Measurements from ENCODE around the gene PROSER3. TPM values are rescaled to one million over a fixed set of nuclear protein-coding genes. Genes with fewer than 3 reads are reported as not detected.
"Not testable (repeated sequence)": the region's sequence is repeated elsewhere in the genome, so short reads cannot be mapped to it uniquely, and the experiment has no call there.

Gene PROSER3
- total RNA-seq, 2 experiments from 2014 or later, result 39.8 to 62.8 TPM

DNA sequence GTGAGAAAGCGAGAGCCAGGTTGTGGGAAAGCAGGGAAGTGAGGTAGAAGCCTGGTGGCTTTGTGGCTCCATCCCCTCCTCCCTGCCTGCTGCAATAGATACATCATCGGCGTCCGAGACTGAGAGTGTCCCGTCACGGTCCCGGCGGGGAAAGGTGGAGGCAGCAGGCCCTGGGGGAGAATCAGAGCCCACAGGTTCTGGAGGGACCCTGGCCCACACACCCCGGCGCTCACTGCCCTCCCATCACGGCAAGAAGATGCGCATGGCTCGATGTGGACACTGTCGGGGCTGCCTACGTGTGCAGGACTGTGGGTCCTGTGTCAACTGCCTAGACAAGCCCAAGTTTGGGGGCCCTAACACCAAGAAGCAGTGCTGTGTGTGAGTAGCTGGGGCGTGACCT lies 35.1 kb upstream of the PROSER3 start:
- no peak overlapping the region for H3K27ac Mint-ChIP-seq
- intact Hi-C loops (cut with DNase I, micrococcal nuclease), result no loop called here
- ChIA-PET POLR2A (no interaction called here), CTCF (interaction anchor here (0.9 kb wide), 1 partner anchor 28 kb away, joined by 6 read pairs; no protein-coding TSS in a partner anchor)
- ATAC-seq (no peak), DNase-seq (no peak)
- H3K9me3 Mint-ChIP-seq (ENCODE audit: low read depth), result no peaks in the 10 kb centered on the region
- no peak overlapping the region for H3K4me3 Mint-ChIP-seq
- H3K27me3 Mint-ChIP-seq, result no peaks in the 10 kb centered on the region
- H3K36me3 Mint-ChIP-seq (ENCODE audit: low read depth), result peaks cover 59% of the 10 kb centered on the region
- H3K4me1 Mint-ChIP-seq, result peaks cover 21% of the 10 kb centered on the region

DNA sequence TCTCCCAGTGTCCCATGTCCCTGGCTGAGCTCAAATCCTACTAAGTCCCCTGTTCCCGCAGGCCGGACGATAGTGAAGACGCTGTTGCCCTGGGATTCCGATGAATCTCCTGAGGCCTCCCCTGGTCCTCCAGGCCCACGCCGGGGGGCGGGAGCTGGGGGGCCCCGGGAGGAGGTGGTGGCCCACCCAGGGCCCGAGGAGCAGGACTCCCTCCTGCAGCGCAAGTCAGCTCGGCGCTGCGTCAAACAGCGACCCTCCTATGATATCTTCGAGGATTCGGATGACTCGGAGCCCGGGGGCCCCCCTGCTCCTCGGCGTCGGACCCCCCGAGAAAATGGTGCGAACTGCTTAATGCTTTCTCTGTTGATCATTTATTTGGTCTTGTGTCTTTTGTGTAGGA lies 34.3 kb upstream of the PROSER3 start:
- peaks cover 21% of the 10 kb centered on the region for H3K4me1 Mint-ChIP-seq
- ChIA-PET CTCF (interaction anchor here (0.8 to 1.1 kb wide), 4 partner anchors 13 to 64 kb away, joined by 3 to 6 read pairs (median 3); no protein-coding TSS in a partner anchor), POLR2A (interaction anchor here (0.9 to 1.7 kb wide), 2 partner anchors 11 to 17 kb away, joined by 5 to 6 read pairs; no protein-coding TSS in a partner anchor)
- no peaks in the 10 kb centered on the region for H3K27me3 Mint-ChIP-seq
- H3K9me3 Mint-ChIP-seq (ENCODE audit: low read depth), result no peaks in the 10 kb centered on the region
- DNase-seq, result no peak
- peaks cover 62% of the 10 kb centered on the region for H3K36me3 Mint-ChIP-seq (ENCODE audit: low read depth)
- H3K4me3 Mint-ChIP-seq, result no peak overlapping the region
- no peak for ATAC-seq
- H3K27ac Mint-ChIP-seq, result no peak overlapping the region
- intact Hi-C loops (cut with DNase I, micrococcal nuclease), result no loop called here

DNA sequence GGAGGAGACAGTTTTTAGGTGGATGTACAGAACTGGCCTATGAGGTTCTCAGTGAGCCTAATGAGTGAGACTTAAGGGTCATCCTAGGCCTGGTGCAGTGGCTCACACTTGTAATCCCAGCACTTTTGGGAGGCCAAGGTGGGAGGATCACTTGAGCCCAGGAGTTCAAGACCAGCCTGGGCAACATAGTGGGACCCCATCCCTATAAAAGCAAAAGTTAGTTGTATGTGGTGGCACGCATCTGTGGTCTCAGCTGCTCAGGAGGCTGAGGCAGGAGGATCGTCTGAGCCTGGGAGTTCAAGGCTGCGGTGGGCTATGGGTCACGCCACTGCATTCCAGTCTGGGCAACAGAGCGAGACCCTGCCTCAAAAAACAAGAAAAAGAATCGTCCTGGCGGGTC lies 33.8 kb upstream of the PROSER3 start:
- H3K9me3 Mint-ChIP-seq (ENCODE audit: low read depth); ATAC-seq; H3K27me3 Mint-ChIP-seq; H3K27ac Mint-ChIP-seq; intact Hi-C loops (cut with DNase I, micrococcal nuclease); H3K4me3 Mint-ChIP-seq; DNase-seq: not testable (repeated sequence)
- ChIA-PET CTCF (interaction anchor here (0.8 to 1.1 kb wide), 3 partner anchors 13 to 64 kb away, joined by 3 read pairs; no protein-coding TSS in a partner anchor), POLR2A (interaction anchor here (0.9 to 1.7 kb wide), 2 partner anchors 11 to 16 kb away, joined by 5 to 6 read pairs; no protein-coding TSS in a partner anchor)
- Mint-ChIP-seq H3K36me3 (ENCODE audit: low read depth) (peaks cover 62% of the 10 kb centered on the region), H3K4me1 (peaks cover 17% of the 10 kb centered on the region)

DNA sequence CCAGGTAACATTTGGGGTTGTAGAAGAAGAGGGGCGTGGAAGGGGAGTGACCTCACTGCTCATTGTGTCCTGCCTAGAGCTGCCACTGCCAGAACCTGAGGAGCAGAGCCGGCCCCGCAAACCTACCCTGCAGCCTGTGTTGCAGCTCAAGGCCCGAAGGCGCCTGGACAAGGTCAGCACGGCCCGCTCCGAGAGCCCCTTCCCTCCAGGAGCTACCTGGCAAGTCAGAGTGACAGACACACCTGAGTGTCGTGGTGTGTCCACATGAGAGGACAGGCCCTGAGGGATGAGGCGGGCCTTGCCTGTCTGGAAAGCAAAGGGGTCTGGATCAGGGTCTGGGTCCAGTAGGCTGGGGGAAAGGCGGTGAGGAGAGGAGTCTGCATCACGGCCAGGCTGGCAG lies 33.4 kb upstream of the PROSER3 start:
- no peaks in the 10 kb centered on the region for H3K27me3 Mint-ChIP-seq
- H3K4me3 Mint-ChIP-seq, result no peak overlapping the region
- peaks cover 12% of the 10 kb centered on the region for H3K4me1 Mint-ChIP-seq
- no peak for ATAC-seq
- no peaks in the 10 kb centered on the region for H3K9me3 Mint-ChIP-seq (ENCODE audit: low read depth)
- no peak for DNase-seq
- POLR2A ChIA-PET, result interaction anchor here (1.7 kb wide), 1 partner anchor 16 kb away, joined by 6 read pairs; no protein-coding TSS in a partner anchor
- intact Hi-C loops (cut with DNase I, micrococcal nuclease), result no loop called here
- H3K36me3 Mint-ChIP-seq (ENCODE audit: low read depth), result peaks cover 62% of the 10 kb centered on the region
- H3K27ac Mint-ChIP-seq, result no peak overlapping the region
- CTCF ChIA-PET, result interaction anchor here (1.1 kb wide), 1 partner anchor 12 kb away, joined by 3 read pairs; no protein-coding TSS in a partner anchor

GRCh38 chr19:35725216-35725861 lies 32.6 kb upstream of the PROSER3 start:
- Mint-ChIP-seq H3K36me3 (ENCODE audit: low read depth) (peaks cover 62% of the 10 kb centered on the region), H3K27ac (no peak overlapping the region), H3K9me3 (ENCODE audit: low read depth) (no peaks in the 10 kb centered on the region), H3K4me1 (peaks cover 7% of the 10 kb centered on the region), H3K27me3 (no peaks in the 10 kb centered on the region), H3K4me3 (no peak overlapping the region)
- intact Hi-C loops (cut with DNase I, micrococcal nuclease), result no loop called here
- DNase-seq (no peak), ATAC-seq (no peak)
- ChIA-PET POLR2A (no interaction called here), CTCF (no interaction called here)

DNA sequence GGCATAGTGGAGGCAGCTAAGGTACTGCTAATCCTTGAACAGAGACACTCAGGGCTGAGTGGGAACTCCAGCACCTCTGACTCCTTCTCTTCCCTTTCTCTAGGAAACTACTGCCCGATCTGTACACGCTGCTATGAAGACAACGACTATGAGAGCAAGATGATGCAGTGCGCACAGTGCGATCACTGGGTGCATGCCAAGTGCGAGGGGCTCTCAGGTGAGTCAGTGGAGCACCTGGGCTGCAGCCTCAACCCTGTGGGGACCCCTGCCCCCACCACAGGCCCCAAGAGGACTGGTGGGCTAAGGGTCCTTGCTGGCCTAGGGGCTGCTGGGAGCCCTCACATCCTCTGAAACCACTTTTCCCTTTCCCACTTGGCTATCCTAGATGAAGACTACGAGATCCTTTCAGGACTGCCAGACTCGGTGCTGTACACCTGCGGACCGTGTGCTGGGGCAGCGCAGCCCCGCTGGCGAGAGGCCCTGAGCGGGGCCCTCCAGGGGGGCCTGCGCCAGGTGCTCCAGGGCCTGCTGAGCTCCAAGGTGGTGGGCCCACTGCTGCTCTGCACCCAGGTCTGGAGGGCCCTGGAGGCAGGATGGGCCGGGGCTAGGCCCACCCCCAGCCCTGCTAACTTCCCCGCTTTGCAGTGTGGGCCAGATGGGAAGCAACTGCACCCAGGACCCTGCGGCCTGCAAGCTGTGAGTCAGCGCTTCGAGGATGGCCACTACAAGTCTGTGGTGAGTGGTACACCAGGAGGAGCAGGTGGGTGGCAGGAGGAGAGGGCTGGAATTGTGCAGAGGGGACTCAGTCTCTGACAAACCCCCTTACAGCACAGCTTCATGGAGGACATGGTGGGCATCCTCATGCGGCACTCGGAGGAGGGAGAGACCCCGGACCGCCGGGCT lies 30.7 kb upstream of the PROSER3 start:
- peaks cover 65% of the 10 kb centered on the region for H3K36me3 Mint-ChIP-seq (ENCODE audit: low read depth)
- POLR2A ChIA-PET, result interaction anchor here (0.6 to 1.1 kb wide), 2 partner anchors 9 to 13 kb away, joined by 3 to 5 read pairs; no protein-coding TSS in a partner anchor
- CTCF ChIA-PET, result interaction anchor here (0.6 kb wide), 1 partner anchor 13 kb away, joined by 3 read pairs; no protein-coding TSS in a partner anchor

GRCh38 chr19:35727956-35728706 lies 29.8 kb upstream of the PROSER3 start:
- intact Hi-C loops (cut with DNase I, micrococcal nuclease), result no loop called here
- ChIA-PET CTCF (interaction anchor here (0.6 kb wide), 1 partner anchor 12 kb away, joined by 3 read pairs; no protein-coding TSS in a partner anchor), POLR2A (interaction anchor here (1.1 kb wide), 1 partner anchor 10 kb away, joined by 3 read pairs; no protein-coding TSS in a partner anchor)
- no peak for ATAC-seq
- no peak overlapping the region for H3K4me3 Mint-ChIP-seq
- no peaks in the 10 kb centered on the region for H3K9me3 Mint-ChIP-seq (ENCODE audit: low read depth)
- H3K27ac Mint-ChIP-seq, result no peak overlapping the region
- H3K4me1 Mint-ChIP-seq, result no peaks in the 10 kb centered on the region
- DNase-seq, result no peak
- H3K36me3 Mint-ChIP-seq (ENCODE audit: low read depth), result peaks cover 61% of the 10 kb centered on the region
- no peaks in the 10 kb centered on the region for H3K27me3 Mint-ChIP-seq

More for the DNA sequence above, 30.7 kb upstream of the PROSER3 start:
- Mint-ChIP-seq H3K4me1 (no peaks in the 10 kb centered on the region), H3K9me3 (ENCODE audit: low read depth) (no peaks in the 10 kb centered on the region), H3K4me3 (no peak overlapping the region), H3K27me3 (no peaks in the 10 kb centered on the region), H3K27ac (no peak overlapping the region)
- intact Hi-C loops (cut with DNase I, micrococcal nuclease), result no loop called here
- DNase-seq, result no peak
- no peak for ATAC-seq

DNA sequence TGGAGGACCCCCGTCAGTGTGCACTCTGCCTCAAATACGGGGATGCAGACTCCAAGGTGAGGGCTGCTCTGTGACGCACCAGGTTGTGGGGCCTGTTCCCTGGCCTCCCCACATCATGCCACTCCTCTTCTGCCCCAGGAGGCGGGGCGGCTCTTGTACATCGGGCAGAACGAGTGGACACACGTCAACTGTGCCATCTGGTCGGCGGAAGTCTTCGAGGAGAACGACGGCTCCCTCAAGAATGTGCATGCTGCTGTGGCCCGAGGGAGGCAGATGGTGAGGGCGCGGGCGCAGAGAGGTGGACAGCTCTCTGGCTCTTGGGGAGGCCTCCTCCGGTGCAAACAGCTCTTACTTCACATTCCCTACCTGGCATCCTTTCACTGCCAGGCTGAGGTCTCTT lies 29.0 kb upstream of the PROSER3 start:
- ATAC-seq (no peak), DNase-seq (no peak)
- H3K27me3 Mint-ChIP-seq, result no peaks in the 10 kb centered on the region
- no peaks in the 10 kb centered on the region for H3K4me1 Mint-ChIP-seq
- ChIA-PET CTCF (no interaction called here), POLR2A (no interaction called here)
- H3K27ac Mint-ChIP-seq, result no peak overlapping the region
- H3K4me3 Mint-ChIP-seq, result no peak overlapping the region
- H3K36me3 Mint-ChIP-seq (ENCODE audit: low read depth), result peaks cover 59% of the 10 kb centered on the region
- no peaks in the 10 kb centered on the region for H3K9me3 Mint-ChIP-seq (ENCODE audit: low read depth)
- intact Hi-C loops (cut with DNase I, micrococcal nuclease), result no loop called here

DNA sequence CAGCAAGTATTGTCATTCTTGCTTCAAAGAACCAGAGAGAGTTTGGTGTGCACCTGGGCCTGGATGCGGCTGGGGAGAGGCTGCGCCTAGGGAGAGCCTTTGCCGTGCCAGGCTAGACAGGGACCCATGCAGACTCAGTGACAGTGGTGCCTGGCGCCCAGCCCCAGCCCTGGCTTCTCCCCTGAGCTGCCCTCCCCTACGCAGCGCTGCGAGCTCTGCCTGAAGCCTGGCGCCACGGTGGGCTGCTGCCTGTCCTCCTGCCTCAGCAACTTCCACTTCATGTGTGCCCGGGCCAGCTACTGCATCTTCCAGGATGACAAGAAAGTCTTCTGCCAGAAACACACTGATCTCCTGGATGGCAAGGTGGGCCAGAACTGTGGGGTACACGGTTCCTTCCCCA lies 28.2 kb upstream of the PROSER3 start:
- peaks cover 56% of the 10 kb centered on the region for H3K36me3 Mint-ChIP-seq (ENCODE audit: low read depth)
- H3K4me1 Mint-ChIP-seq, result no peaks in the 10 kb centered on the region

GRCh38 chr19:35730326-35730725 lies 27.6 kb upstream of the PROSER3 start:
- H3K27ac Mint-ChIP-seq, result no peak overlapping the region
- no peak overlapping the region for H3K4me3 Mint-ChIP-seq
- no peak for ATAC-seq
- ChIA-PET POLR2A (interaction anchor here (1.0 kb wide), 1 partner anchor 10 kb away, joined by 3 read pairs; no protein-coding TSS in a partner anchor), CTCF (no interaction called here)
- H3K27me3 Mint-ChIP-seq, result no peaks in the 10 kb centered on the region
- no peaks in the 10 kb centered on the region for H3K4me1 Mint-ChIP-seq
- DNase-seq, result no peak
- H3K9me3 Mint-ChIP-seq (ENCODE audit: low read depth), result no peaks in the 10 kb centered on the region
- intact Hi-C loops (cut with DNase I, micrococcal nuclease), result no loop called here
- H3K36me3 Mint-ChIP-seq (ENCODE audit: low read depth), result peaks cover 50% of the 10 kb centered on the region

More for the DNA sequence above, 28.2 kb upstream of the PROSER3 start:
- Mint-ChIP-seq H3K27ac (no peak overlapping the region), H3K4me3 (no peak overlapping the region), H3K9me3 (ENCODE audit: low read depth) (no peaks in the 10 kb centered on the region), H3K27me3 (no peaks in the 10 kb centered on the region)
- CTCF ChIA-PET, result no interaction called here
- ATAC-seq, result no peak
- intact Hi-C loops (cut with DNase I, micrococcal nuclease), result no loop called here
- POLR2A ChIA-PET, result interaction anchor here (0.7 kb wide), 2 partner anchors 10 to 11 kb away, joined by 3 to 4 read pairs; no protein-coding TSS in a partner anchor
- no peak for DNase-seq

DNA sequence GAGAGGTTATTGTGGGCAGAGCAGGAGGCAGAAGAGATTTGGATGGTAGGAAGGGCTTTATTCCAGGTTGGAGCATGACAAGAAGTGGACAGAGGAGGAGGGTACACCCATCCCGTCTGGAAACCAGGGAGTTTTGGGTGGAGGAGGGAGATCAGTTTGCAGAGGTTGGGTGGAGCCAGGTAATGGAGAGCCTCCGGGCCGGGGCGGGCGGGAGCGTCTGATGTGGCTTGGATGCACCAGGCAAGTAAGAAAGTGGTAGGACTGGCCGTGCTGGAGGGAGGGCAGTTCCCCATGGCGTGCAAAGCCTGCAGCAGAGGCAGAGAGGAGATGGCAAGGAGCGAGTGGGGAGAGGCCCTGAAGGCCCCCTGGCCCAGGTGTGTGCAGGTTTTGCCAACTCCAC lies 26.6 kb upstream of the PROSER3 start:
- no peak for DNase-seq
- no peaks in the 10 kb centered on the region for H3K27me3 Mint-ChIP-seq
- H3K4me1 Mint-ChIP-seq, result no peaks in the 10 kb centered on the region
- no peak overlapping the region for H3K27ac Mint-ChIP-seq
- no peak for ATAC-seq
- peaks cover 49% of the 10 kb centered on the region for H3K36me3 Mint-ChIP-seq (ENCODE audit: low read depth)
- no peaks in the 10 kb centered on the region for H3K9me3 Mint-ChIP-seq (ENCODE audit: low read depth)
- POLR2A ChIA-PET, result no interaction called here
- no peak overlapping the region for H3K4me3 Mint-ChIP-seq
- intact Hi-C loops (cut with DNase I, micrococcal nuclease), result no loop called here
- CTCF ChIA-PET, result no interaction called here
